ENCODE data around the gene PHACTR1.
A peak's percentile ranks its signal among the peaks of the same experiment; 100 is the strongest.

Gene PHACTR1

DNA sequence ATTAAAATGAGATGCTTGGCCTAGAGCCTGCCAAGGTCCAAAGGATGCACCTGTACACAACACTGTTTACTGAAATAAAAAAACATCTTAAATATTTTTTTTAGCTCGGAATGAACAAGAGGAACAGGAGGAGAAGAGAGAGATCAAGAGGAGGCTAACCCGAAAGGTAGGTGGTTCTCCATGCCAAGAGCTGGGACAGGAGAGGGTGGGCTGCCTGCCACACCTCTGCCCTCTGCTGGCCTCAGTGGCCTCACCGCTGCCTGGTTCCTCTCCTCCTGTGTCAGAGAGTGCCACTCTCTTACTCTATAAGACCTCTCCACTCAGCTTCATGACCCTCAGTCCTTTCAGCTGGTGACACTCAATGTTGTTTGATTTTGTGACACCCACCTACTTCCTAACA is 561.6 kb downstream of the PHACTR1 start:
- DNase-seq: no peak

DNA sequence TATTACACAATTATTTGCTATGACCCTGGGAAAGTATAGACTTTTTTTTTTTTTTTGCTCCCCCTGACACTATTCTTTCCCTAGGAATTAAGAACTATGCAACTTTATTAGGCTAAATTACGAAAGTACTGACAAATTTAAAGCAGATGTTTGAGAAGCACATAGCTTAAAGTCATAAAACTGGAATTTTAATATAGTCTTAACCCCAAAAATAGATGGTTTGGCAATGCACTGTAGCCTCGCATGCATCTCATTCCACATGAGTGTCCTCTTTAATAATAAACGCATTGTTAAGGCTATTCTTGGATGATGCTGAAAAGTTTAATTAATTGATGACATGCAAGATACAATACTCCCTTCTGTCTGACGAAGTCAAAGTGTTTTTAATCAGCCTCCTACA is 562.4 kb downstream of the PHACTR1 start:
- DNase-seq: no peak

DNA sequence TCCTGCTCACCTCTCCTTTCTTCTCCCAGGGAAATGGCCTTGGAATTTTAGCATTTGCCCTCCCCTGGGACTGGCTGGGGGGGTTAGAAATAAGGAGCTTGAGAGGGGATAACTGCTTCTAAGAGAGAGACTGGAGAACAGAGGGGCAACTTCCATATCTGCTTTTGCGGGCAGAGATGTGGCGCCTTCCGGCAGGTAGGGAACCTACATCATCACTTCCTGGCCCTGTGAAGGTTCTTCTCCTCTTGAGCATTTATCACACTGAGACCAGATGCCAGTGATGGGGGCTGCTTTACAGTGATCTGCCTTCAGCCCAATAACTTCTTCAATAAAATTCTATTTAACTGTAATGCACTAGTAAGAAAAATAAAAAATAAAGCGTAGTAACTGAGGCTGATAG is 563.7 kb downstream of the PHACTR1 start:
- no peak for DNase-seq

DNA sequence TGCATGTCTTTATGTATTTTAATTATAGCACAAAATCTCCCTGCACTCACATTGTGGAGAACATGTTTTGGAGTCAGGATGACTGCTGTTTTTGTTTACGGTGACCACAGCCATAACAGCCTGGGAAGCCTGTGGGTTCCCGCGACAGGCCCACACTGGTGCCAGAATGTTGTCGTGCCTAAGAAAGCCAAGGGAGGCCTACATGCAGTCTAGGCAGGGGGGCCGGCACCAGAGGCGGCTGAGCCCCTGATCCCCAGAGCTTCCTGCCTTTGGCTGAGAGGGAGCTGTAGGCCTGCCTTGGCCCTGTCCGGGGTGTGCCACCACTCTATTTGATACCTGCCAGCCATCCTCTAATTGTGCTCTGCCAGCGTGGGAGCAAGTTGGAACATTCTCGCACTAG is 565.1 kb downstream of the PHACTR1 start:
- DNase-seq: no peak

DNA sequence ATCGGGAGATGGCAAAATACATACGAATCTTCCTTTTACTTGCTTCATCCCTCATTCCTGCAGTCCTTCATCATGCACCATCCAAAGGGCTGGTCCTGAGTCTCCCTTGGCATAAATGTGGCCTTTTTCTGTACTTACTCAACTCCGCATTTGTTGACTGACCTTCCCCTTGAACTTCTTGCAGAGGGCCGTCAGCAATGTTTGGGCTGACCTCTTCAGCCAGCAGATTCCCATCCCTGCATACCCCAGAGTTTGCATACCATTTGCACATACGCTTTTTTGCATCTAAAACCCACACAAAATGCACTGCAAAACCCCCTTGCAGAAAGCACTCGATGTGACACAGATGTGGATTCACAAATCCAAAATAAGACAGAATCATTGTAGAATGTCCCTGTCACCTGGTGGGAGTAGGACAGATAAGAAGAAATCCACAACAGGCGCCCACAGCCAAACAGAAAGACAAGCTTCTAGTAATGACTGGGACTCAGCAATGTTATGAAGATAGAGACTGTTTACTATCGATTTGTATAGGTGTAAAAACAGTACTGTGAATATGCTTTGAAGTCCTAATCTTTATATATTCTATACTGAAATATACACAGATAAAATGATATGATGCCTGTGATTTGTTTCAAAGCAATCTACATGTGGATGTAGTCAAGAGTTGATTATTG is 566.0 kb downstream of the PHACTR1 start:
- no peak for DNase-seq

DNA sequence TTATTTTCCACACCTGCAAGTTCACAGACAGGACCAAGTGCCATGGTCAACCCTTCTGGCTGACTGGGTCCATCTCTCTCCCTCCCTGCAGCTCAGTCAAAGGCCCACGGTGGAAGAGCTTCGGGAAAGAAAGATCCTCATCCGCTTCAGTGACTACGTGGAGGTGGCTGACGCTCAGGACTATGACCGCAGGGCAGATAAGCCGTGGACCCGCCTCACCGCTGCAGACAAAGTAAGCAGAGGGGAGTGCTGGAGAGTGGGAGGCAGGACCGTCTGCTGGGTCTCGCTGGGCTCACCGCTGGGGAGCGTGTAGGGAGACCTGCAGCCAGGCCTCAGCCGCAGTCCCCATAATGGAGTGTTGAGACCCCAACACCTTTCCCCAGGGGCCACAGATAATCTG is 566.8 kb downstream of the PHACTR1 start:
- no peak for DNase-seq

DNA sequence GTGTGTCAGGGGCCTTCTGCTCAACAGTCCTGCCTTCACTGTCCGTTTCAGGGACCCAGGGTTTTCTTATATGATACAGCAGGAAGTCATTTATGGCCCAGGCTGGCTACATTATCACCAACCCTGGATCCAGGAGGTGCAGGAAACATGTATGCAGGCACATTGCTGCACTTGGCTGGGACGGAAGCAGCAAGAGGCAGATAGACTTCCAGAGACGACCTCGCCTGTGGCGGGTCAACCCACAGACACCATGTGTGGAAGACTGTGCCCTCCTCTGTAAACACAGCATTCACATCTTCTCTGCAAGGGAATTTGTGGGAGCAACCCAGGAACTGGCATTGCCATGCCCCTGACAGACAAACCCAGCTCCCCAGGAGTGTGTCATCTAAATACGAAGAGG is 568.1 kb downstream of the PHACTR1 start:
- no peak for DNase-seq

DNA sequence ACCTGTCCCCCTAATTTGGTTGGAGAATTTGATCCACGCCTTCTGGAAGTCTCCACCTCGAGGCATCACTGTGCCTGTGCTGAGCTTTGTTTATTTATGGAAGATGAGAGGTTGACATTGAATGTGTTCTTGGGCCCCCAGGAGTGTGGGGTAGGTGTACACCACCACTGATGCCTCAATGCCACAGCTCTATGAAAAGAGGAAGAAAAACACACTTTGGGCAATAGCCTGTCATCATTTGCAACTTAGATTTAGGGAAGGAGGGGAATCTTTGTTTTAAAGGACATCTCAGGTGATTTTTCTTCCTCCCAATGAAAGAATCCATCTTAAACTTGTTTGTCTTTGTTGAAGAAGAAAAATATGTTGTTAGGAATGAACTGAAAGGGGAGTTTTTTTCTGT is 569.1 kb downstream of the PHACTR1 start:
- DNase-seq: no peak

DNA sequence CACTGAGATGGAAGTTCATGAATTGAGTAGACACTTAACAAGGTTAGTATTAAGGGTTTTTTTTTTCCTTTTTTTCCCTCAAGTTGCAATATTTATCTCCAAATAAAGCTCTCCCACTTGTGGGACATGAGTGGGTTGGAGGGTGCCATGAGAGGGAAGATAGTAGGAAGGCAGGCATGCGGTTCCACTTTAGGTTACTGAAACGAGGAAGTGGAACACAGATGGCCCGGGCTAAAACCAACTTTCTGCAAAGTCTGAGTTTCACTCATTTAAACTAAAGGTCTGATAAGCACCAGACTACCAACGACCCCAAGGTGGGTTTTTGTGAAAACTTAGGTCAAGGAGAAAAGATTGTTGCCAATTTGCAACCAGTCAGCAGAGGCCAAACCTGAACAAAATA is 569.6 kb downstream of the PHACTR1 start:
- no peak for DNase-seq

DNA sequence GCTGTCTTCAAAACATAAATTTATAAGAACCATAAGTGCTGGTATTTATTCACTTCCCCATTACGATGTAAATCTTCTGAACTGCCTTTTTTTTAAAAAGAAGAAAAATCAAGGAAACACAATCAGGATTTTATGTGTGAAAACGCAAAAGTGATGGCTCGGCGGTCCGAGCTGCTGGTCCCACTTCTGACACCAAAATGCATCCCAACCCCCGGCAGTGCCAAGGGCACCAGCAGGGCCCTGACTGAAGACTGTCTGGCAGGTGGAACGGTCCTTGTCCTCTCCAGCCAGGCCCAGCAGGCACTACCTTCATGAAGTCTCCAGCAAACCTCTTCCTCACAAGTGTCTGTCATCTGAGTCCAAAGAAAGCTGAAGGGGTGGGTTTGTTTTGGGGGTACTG is 570.5 kb downstream of the PHACTR1 start:
- no peak for DNase-seq

DNA sequence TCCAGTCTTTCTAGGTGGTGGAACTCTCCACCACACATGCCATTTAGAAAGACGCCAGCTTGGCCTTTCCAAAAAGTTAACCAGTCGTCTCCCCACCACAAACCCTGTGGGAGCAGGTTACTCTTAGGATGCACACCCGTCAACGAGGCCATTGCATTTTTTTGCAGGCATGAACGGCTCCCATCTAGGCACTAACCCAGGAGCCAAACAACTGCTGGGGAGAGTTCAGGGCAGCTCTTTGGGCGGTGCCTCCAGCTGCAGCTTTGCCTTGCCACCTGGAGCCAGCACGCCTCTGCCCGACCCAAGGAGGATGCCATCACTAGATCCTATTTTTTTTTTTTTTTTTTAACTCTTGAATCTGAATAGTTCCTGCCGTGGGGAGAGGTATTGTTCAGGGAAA is 571.9 kb downstream of the PHACTR1 start:
- no peak for DNase-seq

DNA sequence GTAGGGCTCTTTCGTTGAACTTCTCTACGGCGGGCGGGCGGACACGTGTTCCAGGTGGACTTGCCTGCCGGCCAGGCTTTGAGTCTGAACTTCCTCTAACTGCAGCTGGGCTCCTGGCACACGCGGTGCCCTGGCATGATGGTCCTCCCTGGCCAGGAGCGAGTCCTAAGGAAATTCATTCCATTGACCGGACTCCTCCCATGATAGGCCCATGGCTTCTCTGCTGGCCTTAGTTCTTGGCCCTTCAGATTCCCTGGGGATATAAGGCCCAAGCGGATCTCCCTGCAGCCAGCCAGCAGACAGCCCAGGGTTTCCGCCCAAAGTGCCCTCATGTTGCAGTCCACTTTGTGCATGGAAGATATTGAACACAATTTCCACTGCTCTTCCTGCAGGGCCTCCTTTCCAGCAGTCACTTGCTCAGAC is 572.4 kb downstream of the PHACTR1 start:
- DNase-seq: no peak

DNA sequence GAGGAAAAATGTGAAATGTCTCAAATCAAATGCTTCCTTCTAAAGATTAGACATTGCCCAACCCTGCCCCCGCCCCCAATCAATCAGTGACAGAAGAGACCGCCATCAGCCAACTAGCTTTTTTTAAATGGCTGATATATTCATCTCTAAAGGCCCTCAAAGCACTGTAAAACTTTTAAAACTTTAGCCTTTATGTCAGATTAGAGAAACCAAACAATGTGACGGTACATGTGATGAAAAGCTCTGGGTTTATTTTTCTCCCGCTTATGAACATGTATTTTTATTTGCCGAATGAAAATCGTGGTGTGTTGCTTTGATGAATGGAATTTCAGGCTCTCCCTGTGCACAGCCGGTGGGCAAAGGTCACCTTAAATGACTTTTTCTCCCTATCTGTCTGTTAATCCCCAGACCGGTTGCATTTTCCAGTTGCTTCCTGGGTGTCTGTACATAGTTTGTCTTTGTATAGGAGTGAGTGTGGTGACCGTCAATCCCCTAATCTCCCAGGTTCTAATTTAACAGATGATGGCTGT is 573.3 kb downstream of the PHACTR1 start:
- no peak for DNase-seq

DNA sequence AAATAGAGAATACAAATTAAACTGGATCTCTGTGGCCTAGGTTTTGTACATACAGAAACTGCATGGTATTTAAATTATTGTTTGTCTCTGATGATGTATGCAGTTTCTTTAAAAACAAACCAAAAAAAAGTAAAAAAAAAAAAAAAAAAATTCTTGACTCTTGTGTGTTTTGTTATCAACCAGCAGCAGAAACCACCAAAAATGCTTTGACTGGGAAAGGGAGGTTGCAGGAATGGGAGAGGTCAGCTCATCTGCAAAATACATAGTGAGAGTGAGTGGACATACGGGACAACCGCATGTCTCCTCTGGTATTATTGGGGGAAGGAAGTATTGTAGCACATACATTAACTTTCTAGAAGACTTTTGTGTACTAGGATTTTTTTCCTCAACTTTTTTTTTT is 573.8 kb downstream of the PHACTR1 start:
- DNase-seq: no peak

DNA sequence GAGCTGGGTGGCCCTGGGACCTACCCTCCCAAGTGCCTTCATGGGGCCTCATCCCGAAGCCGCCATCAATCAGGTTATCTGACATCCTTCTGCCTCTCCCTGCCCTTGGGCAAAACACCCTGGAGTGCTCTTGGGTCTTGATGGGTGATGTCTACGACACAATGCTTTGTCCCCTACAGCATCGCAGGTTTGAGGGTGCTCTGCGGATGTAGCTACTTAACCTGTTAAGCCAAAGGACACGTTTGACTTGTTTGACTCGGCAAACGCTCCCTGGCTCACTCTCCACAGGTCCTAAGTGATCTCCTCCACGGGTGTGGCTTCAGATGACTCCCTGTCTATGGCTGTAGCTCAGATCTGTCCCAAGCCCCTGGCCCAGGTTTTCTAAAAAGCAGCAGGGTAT is 576.2 kb downstream of the PHACTR1 start:
- no peak for DNase-seq

DNA sequence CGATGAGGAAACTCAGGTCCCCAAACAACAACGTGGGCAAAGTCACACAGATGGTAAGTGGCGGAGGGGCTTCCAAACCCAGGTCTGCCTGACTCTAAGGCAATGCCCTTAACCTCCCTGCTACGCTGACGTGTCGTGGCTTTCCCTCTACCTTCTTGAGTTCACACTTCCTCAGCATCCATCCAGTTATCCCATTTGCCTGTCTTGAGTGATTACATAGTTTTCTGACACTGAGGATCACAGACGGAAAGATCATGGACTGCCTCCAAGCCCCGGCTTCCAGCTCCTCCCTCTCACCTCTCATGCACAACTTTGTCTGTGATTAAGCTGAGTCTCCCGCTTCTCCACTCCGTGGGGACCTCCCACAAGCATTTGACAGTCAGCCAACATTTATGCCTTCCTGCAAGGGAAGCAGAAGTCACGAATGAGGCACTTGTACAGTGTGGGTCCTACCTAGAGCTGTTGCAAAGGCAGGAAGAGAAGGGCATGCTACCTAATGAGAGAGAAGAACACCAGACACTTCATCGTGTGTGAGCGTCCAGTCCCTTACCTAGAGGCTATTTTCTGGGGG is 578.0 kb downstream of the PHACTR1 start:
- no peak for DNase-seq

DNA sequence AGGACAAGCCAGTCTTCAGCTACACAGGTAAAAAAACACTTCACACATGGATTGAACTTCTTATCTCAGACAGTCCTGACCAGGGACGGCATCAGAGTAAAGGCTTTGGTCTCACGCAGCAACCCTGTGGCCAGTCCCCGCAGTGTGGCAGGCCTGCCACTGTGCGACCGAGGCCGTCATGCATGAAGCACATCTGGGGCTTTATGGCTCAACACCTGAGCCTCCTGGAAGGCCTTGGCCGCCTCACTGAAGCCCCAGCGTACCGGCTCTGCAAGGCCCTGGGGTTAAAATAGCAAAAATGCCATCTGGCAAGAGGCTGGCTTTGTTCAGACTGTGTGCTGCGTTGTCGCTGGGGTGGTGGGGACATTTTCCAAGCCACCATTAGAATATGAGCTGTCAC is 579.0 kb downstream of the PHACTR1 start:
- no peak for DNase-seq

DNA sequence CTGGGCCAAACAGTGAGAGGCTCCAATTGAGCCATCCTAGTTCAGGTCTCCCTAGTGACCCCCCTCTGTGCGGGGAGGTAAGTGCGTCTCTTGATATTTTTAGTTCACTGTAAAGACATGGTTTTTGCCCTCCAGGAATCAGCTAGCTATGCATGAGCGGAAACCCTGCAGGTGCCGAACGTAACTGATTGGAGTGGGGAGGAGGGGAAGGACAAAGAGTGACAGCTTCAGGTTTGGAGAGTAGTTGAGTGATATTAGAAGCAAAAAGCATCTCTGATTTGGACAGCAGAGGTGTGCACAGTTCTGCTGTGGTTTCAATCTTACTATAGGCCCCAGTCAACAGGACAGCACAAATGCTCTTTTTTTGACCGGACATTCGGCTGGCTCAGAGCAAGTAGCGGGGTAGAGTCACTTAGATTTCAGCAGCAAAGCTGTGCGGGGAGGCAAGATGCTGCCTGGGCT is 580.0 kb downstream of the PHACTR1 start:
- peak; percentile 40 for DNase-seq

DNA sequence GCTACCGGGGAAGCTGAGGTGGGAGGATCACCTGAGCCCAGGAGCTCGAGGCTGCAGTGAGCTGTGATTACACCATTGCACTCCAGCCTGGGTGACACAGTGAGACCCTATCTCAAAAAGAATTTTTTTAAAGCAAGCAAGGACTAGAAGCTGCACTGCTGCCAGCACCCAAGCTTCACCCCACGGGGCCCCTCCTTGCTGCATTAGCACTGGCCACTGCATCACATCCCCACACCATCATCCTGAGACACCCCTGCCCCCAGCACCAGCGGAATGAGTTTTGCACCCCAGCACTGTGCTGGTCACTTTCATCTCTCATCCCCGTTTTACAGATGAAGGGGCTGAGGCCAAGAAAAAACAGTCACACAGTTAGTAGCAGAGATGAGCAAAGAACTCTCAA is 580.8 kb downstream of the PHACTR1 start:
- no peak for DNase-seq

DNA sequence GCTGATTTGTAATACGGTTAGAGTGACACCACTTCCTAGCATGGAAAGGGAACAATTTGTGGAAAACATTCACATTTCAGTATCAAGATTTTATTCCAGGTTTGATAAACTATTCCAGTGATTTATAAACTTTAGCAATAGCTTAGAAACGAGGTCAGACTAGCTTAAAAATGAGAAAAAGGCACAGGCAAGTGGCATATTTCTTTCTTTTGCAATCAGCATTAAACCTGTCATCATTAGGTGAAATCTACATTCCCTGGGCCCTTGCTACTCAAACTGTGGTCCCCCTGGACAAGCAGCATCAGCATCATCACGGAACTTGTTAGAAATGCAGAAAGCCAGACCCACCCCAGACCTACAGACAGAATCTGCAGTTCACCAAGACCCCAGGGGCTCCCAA is 581.9 kb downstream of the PHACTR1 start:
- no peak for DNase-seq

DNA sequence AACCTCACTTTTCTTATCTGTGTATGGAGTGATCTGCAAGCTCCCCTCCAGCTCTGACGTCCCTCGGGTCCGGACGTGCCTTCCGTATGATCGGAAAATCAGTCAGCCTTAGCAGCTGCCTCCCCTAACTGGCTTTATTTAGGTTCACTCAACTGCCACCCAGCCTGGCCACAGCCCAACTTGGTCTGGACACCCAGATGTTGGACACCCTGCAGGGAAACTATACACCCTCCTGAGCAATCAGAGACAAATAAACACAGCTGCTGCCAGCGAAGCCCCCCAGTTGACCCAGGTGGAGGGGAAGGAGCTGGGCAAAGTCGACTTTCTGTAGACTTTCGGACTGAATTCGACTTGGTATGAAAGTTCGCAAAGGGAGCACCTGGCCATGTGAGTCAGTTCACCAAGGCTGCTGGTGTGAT is 582.8 kb downstream of the PHACTR1 start:
- DNase-seq: no peak

DNA sequence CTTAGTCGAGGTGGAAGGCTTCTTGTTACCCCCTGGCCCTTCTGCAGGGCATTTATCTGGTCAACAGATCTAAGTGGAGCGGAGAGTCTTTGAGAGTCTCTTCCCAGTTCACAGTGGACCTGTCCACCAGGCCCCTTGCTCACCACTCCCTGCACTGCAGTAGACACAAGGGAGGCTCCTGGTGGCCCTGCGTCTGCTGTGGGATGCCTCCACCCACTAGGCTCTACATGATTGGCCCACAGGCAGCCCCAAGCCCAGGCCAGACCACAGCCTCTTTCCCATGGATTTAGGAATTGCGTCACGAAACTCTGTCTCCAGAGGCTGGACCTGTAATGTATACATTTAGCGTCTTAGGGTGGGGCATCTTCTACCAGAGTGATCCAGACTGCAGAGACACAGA is 583.4 kb downstream of the PHACTR1 start:
- no peak for DNase-seq

DNA sequence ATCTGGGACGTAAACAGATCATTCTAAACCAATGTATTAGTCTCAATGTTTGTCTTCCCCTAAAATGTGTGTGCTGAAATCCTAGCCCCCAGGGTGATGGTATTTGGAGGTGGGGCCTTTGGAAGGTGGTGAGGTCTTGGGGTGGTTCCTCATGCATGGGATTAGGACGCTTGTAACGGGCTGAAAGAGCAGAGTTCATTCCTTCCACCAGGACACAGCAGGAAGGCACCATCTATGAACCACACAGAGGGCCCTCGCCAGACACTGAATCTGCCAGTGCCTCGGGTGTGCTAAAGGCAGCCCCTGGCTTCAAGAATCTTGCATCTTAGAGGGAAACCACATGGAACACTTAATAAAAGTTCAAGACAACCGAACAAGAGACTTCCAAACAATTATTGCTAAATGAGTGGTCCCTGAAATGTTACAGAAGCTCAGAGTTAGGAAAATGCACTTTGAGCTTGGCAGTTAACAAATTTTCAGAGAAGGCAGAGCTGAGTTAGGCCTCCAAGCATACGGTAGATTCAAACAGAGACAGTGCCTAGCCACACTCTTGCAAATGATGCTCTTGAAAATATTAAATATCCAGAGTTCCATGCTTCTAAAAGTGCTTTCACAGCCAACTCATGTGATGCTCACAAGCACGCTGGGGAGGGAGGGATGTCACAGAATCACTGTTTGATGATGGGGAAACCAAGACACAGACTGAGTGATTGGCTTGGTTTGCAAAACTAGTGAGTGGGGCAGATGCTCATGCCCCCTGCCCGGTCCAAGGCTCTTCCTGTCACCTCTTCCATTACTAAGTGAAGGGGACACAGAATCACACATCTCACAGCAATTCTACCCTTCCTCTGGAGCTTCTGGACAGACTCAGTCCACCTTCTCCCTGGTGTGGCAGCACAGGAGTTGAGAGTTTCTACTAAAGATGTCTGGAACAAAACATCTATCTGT is 584.4 kb downstream of the PHACTR1 start:
- no peak for DNase-seq

DNA sequence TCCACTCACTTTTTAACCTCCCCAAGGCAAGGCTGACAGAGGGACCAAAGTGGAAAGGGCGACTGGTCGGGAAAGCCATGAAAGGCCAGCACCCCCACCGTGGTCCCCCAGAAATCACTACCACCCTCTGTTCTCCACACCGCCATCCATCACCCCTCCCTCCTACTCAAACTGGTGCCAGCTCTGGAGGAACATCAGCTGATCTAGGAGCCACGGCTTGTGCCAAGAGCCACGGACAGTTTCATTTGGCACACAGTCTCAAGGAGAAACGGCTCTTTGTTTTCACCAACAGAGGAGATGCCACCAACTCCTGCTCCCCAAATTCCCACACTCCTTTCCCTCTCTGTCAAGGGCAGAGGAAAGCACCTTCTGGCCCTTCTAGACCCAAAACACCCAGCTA is 585.7 kb downstream of the PHACTR1 start:
- no peak for DNase-seq
